ENCODE data around the gene BACE1. TPM values are rescaled to one million over a fixed set of nuclear protein-coding genes. Genes with fewer than 3 reads are reported as not detected.
A peak's percentile ranks its signal among the peaks of the same experiment; 100 is the strongest.

BACE1 gene
- total RNA-seq, 1 donor = 45.6 TPM

GRCh38 chr11:117313828-117314768 lies 2.0 kb downstream of the BACE1 start:
- H3K36me3 ChIP-seq (ENCODE audit: insufficient read depth, low read length) = no peaks in the 10 kb centered on the region
- no peak overlapping the region for H3K27ac ChIP-seq (ENCODE audit: low read depth, low read length)
- H4K20me1 ChIP-seq (ENCODE audit: insufficient read depth, low read length) = peaks cover 19% of the 10 kb centered on the region
- H2AFZ ChIP-seq (ENCODE audit: low read length) = no peak overlapping the region
- peak overlapping the region; percentile 98 for H3K4me2 ChIP-seq (ENCODE audit: insufficient read depth, low read length)
- peaks cover 20% of the 10 kb centered on the region for H3K4me1 ChIP-seq (ENCODE audit: insufficient read depth, low read length)
- peak overlapping the region; percentile 74 for H3K4me3 ChIP-seq (ENCODE audit: insufficient read depth, low read length)
- no peaks in the 10 kb centered on the region for H3K9me3 ChIP-seq (ENCODE audit: low read depth, low read length)
- H3K79me2 ChIP-seq (ENCODE audit: insufficient read depth, low read length) = peaks cover 26% of the 10 kb centered on the region
- TF ChIP-seq, protein P1, sequence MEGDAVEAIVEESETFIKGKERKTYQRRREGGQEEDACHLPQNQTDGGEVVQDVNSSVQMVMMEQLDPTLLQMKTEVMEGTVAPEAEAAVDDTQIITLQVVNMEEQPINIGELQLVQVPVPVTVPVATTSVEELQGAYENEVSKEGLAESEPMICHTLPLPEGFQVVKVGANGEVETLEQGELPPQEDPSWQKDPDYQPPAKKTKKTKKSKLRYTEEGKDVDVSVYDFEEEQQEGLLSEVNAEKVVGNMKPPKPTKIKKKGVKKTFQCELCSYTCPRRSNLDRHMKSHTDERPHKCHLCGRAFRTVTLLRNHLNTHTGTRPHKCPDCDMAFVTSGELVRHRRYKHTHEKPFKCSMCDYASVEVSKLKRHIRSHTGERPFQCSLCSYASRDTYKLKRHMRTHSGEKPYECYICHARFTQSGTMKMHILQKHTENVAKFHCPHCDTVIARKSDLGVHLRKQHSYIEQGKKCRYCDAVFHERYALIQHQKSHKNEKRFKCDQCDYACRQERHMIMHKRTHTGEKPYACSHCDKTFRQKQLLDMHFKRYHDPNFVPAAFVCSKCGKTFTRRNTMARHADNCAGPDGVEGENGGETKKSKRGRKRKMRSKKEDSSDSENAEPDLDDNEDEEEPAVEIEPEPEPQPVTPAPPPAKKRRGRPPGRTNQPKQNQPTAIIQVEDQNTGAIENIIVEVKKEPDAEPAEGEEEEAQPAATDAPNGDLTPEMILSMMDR (IDR thresholded peaks at IDR 0.05; ENCODE audit: extremely low read depth, low read depth, low read length) = no peak
- DNase-seq (ENCODE audit: insufficient read length, low spot score, missing footprints) = peak; percentile 73
- no peaks in the 10 kb centered on the region for H3K27me3 ChIP-seq (ENCODE audit: insufficient read depth, low read length)

- DNase-seq (ENCODE audit: insufficient read length, low spot score, missing footprints) = no peak
- Histone ChIP-seq H3K4me3 (ENCODE audit: insufficient read depth, low read length) (no peak overlapping the region), H3K27me3 (ENCODE audit: insufficient read depth, low read length) (no peaks in the 10 kb centered on the region), H3K27ac (ENCODE audit: low read depth, low read length) (no peak overlapping the region), H3K9me3 (ENCODE audit: low read depth, low read length) (no peaks in the 10 kb centered on the region), H3K4me1 (ENCODE audit: insufficient read depth, low read length) (peaks cover 20% of the 10 kb centered on the region), H3K4me2 (ENCODE audit: insufficient read depth, low read length) (no peak overlapping the region), H3K79me2 (ENCODE audit: insufficient read depth, low read length) (peaks cover 26% of the 10 kb centered on the region), H4K20me1 (ENCODE audit: insufficient read depth, low read length) (peaks cover 19% of the 10 kb centered on the region), H3K36me3 (ENCODE audit: insufficient read depth, low read length) (no peaks in the 10 kb centered on the region), H2AFZ (ENCODE audit: low read length) (no peak overlapping the region)
- TF ChIP-seq, protein P1 (IDR thresholded peaks at IDR 0.05; ENCODE audit: extremely low read depth, low read depth, low read length) = no peak
These were observed 3.0 kb downstream of the BACE1 start for GRCh38 chr11:117313091-117313490.

DNA sequence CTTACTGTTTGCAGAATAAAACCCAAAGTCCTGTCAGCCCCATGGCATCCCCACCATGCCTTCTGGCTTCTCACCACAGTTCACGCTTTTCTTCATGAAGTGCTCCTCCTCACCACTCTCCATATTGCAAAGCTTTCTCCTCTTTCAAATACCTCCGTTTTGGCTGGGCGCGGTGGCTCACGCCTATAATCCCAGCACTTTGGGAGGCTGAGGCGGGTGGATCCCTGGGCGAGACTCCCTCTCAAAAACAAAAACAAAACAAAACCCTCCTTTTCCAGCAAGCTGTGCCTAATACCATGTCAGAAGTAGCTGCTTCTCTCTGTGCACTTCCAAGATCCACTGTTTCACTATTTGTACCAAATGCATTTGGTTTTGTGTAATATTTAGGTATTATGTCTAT lies 6.7 kb downstream of the BACE1 start:
- Histone ChIP-seq H3K36me3 (ENCODE audit: insufficient read depth, low read length) (no peaks in the 10 kb centered on the region), H3K79me2 (ENCODE audit: insufficient read depth, low read length) (peaks cover 12% of the 10 kb centered on the region), H3K4me2 (ENCODE audit: insufficient read depth, low read length) (no peak overlapping the region), H4K20me1 (ENCODE audit: insufficient read depth, low read length) (peaks cover 10% of the 10 kb centered on the region), H3K27ac (ENCODE audit: low read depth, low read length) (no peak overlapping the region), H3K4me1 (ENCODE audit: insufficient read depth, low read length) (peaks cover 5% of the 10 kb centered on the region), H3K4me3 (ENCODE audit: insufficient read depth, low read length) (no peak overlapping the region), H2AFZ (ENCODE audit: low read length) (no peak overlapping the region), H3K9me3 (ENCODE audit: low read depth, low read length) (no peaks in the 10 kb centered on the region), H3K27me3 (ENCODE audit: insufficient read depth, low read length) (no peaks in the 10 kb centered on the region)
- DNase-seq (ENCODE audit: insufficient read length, low spot score, missing footprints) = no peak
- TF ChIP-seq, protein P1 (IDR thresholded peaks at IDR 0.05; ENCODE audit: extremely low read depth, low read depth, low read length) = no peak

DNA sequence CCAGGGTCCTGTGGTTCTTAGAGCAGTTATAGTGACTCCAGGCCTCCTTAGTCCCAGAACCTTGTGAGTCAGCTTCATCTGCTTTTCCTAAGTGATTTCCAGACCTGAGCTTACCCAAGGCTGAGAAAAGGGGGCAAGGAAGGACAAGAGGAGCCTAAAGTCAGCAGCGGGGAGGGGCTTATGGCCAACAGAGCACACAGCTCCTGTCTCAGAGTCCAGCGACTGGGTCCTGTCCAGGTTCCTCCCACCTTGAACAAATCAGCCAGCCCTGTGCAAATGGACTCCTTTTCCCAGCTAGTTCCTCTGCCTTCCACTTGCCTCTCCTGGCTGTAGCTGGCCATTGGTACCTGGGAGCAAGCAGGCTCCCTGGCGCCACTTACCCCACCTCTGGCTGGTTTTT lies 10.9 kb downstream of the BACE1 start:
- Histone ChIP-seq H3K27ac (ENCODE audit: low read depth, low read length) (no peak overlapping the region), H3K4me3 (ENCODE audit: insufficient read depth, low read length) (no peak overlapping the region), H4K20me1 (ENCODE audit: insufficient read depth, low read length) (peaks cover 5% of the 10 kb centered on the region), H3K4me1 (ENCODE audit: insufficient read depth, low read length) (peaks cover 10% of the 10 kb centered on the region), H3K9me3 (ENCODE audit: low read depth, low read length) (no peaks in the 10 kb centered on the region), H3K27me3 (ENCODE audit: insufficient read depth, low read length) (no peaks in the 10 kb centered on the region), H3K36me3 (ENCODE audit: insufficient read depth, low read length) (no peaks in the 10 kb centered on the region), H2AFZ (ENCODE audit: low read length) (no peak overlapping the region), H3K79me2 (ENCODE audit: insufficient read depth, low read length) (no peaks in the 10 kb centered on the region), H3K4me2 (ENCODE audit: insufficient read depth, low read length) (no peak overlapping the region)
- DNase-seq (ENCODE audit: insufficient read length, low spot score, missing footprints) = no peak
- TF ChIP-seq, protein P1 (IDR thresholded peaks at IDR 0.05; ENCODE audit: extremely low read depth, low read depth, low read length) = no peak

Data from osteoblast (primary cell).